Astrocyte (in vitro differentiated cells and primary cell): Measurements from ENCODE around the gene YBX3.
"Not testable (repeated sequence)": the region's sequence is repeated elsewhere in the genome, so short reads cannot be mapped to it uniquely, and the experiment has no call there.

Experiments used
- EZH2 ChIP-seq: IDR thresholded peaks from 2 replicates; pipeline ENCODE4 v1.6.1; 2012; ENCODE audit warnings: mild to moderate bottlenecking, low read length, inconsistent platforms; ENCODE audit not compliant: insufficient read depth
- TF ChIP-seq, protein P1 (sequence below): IDR thresholded peaks from 2 replicates; pipeline ENCODE4 v1.5.1; 2011; ENCODE audit warnings: low read depth, mild to moderate bottlenecking, inconsistent platforms, low read length, moderate library complexity; ENCODE audit not compliant: insufficient read depth

DNA sequence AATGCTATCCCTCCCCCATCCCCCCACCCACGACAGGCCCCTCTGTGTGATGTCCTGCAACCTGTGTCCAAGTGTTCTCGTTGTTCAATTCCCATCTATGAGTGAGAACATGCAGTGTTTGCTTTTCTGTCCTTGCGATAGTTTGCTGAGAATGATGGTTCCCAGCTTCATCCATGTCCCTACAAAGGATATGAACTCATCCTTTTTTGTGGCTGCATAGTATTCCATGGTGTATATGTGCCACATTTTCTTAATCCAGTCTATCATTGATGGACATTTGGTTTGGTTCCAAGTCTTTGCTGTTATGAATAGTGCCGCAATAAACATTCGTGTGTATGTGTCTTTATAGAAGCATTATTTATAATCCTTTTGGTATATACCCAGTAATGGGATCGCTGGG is 20.3 kb upstream of the YBX3 start:
- TF ChIP-seq EZH2, result not testable (repeated sequence)
- TF ChIP-seq, protein P1, sequence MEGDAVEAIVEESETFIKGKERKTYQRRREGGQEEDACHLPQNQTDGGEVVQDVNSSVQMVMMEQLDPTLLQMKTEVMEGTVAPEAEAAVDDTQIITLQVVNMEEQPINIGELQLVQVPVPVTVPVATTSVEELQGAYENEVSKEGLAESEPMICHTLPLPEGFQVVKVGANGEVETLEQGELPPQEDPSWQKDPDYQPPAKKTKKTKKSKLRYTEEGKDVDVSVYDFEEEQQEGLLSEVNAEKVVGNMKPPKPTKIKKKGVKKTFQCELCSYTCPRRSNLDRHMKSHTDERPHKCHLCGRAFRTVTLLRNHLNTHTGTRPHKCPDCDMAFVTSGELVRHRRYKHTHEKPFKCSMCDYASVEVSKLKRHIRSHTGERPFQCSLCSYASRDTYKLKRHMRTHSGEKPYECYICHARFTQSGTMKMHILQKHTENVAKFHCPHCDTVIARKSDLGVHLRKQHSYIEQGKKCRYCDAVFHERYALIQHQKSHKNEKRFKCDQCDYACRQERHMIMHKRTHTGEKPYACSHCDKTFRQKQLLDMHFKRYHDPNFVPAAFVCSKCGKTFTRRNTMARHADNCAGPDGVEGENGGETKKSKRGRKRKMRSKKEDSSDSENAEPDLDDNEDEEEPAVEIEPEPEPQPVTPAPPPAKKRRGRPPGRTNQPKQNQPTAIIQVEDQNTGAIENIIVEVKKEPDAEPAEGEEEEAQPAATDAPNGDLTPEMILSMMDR, result not testable (repeated sequence)
